Sigmoid colon (tissue), 7 donors: ENCODE results near the gene CRYBA1. TPM values are rescaled to one million over a fixed set of nuclear protein-coding genes. Genes with fewer than 3 reads are reported as not detected.

Source experiments
- DNase-seq: peaks from one replicate; pipeline ENCODE4 v3.0.0-alpha.2; 2019
- H3K27ac ChIP-seq, 4 donors: fragments of 200-600 bp; sonication (generic); one replicate each; pipeline ENCODE4 v1.5.1; 2016 to 2019; ENCODE audit warnings: mild to moderate bottlenecking in 1 of 4
- H3K27me3 ChIP-seq, 3 donors: fragments of 200-600 bp; sonication (generic); one replicate each; pipeline ENCODE4 v1.5.1; 2019; ENCODE audit warnings: mild to moderate bottlenecking in 1 of 3
- H3K36me3 ChIP-seq, 4 donors: fragments of 200-600 bp; sonication (generic); one replicate each; pipeline ENCODE4 v1.5.1; 2016 to 2019
- H3K4me1 ChIP-seq, 4 donors: fragments of 200-600 bp; sonication (generic); one replicate each; pipeline ENCODE4 v1.5.1; 2017 to 2019
- H3K4me3 ChIP-seq, 4 donors: fragments of 200-600 bp; sonication (generic); one replicate each; pipeline ENCODE4 v1.5.1; 2017 to 2019; ENCODE audit warnings: mild to moderate bottlenecking in 2 of 4, moderate library complexity in 1 of 4
- H3K9me3 ChIP-seq, 4 donors: fragments of 200-600 bp in 3 of 4; sonication (generic) in 3 of 4; one replicate each; pipeline versions ENCODE4 v1.5.1 to v1.6.1; 2013 to 2019
- EP300 ChIP-seq, 4 donors: sonication (generic); formaldehyde crosslinking; IDR thresholded peaks; one replicate each; pipeline ENCODE4 v1.6.1; 2017; ENCODE audit warnings: antibody characterized with exemption in 4 of 4
- POLR2A ChIP-seq, 2 donors: fragments of 450-650 bp; IDR thresholded peaks; one replicate each; pipeline ENCODE4 v1.6.1; 2016; ENCODE audit warnings: antibody characterized with exemption in 2 of 2, mild to moderate bottlenecking in 2 of 2, moderate library complexity in 2 of 2
- POLR2AphosphoS5 ChIP-seq, 4 donors: sonication (generic); formaldehyde crosslinking; IDR thresholded peaks; one replicate each; pipeline ENCODE4 v1.6.1; 2017; ENCODE audit warnings: antibody characterized with exemption in 4 of 4
- WGBS, 2 donors: extraction: QIAGEN DNeasy Blood & Tissue Kit; methylation state at CpG; one replicate each; pipeline ENCODE4 v1.1.7; 2013; 5-methylcytosine and 5-hydroxymethylcytosine counted together
- intact Hi-C: fragments of 100-400 bp; cut with DNase I; formaldehyde crosslinking; loops from one replicate; pipeline ENCODE4 v1.15.1; 2023
- polyA plus RNA-seq, 3 donors: library from polyadenylated mRNA; stranded (reverse); fragments of 200-250 nt; gene quantifications; one replicate each; pipeline ENCODE4 v1.2.3, GENCODE V29; 2013
- total RNA-seq, 4 donors: library from RNA; depleted of rRNA; stranded (reverse); fragments of >200 nt; gene quantifications; one replicate each; pipeline ENCODE4 v1.1.0, GENCODE V29; 2016
- TF ChIP-seq, protein P1 (sequence below), 4 experiments: fragments of 450-650 bp in 3 of 4; fragments of 200-600 bp in 1 of 4; IDR thresholded peaks; one replicate each; pipeline ENCODE4 v1.5.1; 2016 to 2019; ENCODE audit warnings: antibody characterized with exemption in 4 of 4, mild to moderate bottlenecking in 3 of 4, moderate library complexity in 2 of 4
- donor health status: healthy with polysubstance abuse.
- donor health status: Bipolar disorder and iron deficiency.
- donor health status: healthy.

The CRYBA1 gene
- total and polyA plus RNA-seq, 7 donors: not detected

DNA sequence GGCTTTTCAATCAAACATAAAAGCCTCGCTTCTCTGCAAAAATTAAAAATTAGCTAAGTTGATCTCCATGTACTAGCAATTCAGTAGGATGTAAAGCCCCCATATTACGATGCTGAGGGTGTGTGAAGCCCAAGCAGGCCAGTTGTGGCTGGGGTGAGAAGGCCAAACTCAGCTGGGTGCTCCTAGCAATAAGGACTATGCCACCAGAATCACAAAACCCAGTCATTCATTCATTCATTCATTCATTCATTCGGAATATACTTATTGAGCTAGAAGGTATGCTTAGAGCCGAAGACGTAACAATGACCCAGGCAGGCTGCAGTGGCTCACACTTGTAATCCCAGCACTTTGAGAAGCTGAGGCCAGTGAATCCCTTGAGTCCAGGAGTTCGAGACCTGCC, 3.9 kb upstream of the CRYBA1 start:
- no peaks in the 10 kb centered on the region for H3K36me3 ChIP-seq
- H3K27me3 ChIP-seq: no peaks in the 10 kb centered on the region
- WGBS, 2 donors: 94 to 97% methylated on average over 6 of the region's 6 CpGs
- TF ChIP-seq EP300 (IDR thresholded peaks at IDR 0.05) (no peak), POLR2AphosphoS5 (IDR thresholded peaks at IDR 0.05) (no peak), POLR2A (IDR thresholded peaks at IDR 0.05) (no peak)
- TF ChIP-seq, protein P1, sequence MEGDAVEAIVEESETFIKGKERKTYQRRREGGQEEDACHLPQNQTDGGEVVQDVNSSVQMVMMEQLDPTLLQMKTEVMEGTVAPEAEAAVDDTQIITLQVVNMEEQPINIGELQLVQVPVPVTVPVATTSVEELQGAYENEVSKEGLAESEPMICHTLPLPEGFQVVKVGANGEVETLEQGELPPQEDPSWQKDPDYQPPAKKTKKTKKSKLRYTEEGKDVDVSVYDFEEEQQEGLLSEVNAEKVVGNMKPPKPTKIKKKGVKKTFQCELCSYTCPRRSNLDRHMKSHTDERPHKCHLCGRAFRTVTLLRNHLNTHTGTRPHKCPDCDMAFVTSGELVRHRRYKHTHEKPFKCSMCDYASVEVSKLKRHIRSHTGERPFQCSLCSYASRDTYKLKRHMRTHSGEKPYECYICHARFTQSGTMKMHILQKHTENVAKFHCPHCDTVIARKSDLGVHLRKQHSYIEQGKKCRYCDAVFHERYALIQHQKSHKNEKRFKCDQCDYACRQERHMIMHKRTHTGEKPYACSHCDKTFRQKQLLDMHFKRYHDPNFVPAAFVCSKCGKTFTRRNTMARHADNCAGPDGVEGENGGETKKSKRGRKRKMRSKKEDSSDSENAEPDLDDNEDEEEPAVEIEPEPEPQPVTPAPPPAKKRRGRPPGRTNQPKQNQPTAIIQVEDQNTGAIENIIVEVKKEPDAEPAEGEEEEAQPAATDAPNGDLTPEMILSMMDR (IDR thresholded peaks at IDR 0.05): no peak
- DNase-seq: no peak
- intact Hi-C loops: no loop called here
- H3K4me1 ChIP-seq: peaks cover 0 to 13% (median 6%) of the 10 kb centered on the region in 4 donors
- no peak overlapping the region for H3K4me3 ChIP-seq
- no peak overlapping the region for H3K27ac ChIP-seq
- H3K9me3 ChIP-seq: no peaks in the 10 kb centered on the region

DNA sequence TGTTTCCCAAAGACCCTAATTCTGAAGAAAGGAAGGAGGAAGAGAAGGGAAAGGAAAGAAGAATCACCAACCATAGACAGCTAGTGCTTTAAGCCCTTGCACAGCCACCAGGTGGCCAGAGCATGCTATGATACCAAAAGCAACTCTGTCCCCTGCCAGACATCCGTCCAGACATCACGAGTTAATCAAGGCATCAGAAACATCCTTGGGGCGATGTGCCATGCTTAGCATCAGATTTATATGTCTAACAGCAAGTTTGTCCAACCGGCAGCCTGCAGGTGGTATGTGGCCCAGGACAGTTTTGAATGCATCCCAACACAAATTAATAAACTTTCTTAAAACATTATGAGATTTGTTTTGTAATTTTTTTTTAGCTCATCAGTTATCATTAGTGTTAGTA, 2.9 kb upstream of the CRYBA1 start:
- intact Hi-C loops: no loop called here

DNA sequence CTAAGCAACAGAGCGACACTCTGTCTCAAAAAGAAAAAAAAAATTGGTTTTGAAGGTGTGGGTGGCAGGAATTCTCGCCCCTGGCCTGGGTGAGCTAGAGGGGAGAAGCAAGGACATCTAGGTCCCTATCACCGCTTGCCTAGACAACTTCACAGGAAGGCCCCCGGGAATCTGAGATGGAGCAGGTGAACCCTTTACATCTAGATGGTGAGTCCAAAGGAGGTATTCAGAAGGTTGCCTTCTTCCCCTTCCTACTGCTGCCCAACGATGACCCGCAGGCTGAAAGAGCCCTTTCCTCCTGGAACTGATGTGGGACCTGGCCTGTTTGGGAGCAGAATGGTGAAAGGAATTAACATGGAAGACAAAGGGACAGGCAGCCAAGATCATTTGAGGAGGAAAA, 1.3 kb upstream of the CRYBA1 start:
- TF ChIP-seq POLR2A (IDR thresholded peaks at IDR 0.05) (no peak), POLR2AphosphoS5 (IDR thresholded peaks at IDR 0.05) (no peak), EP300 (IDR thresholded peaks at IDR 0.05) (no peak)
- TF ChIP-seq, protein P1 (IDR thresholded peaks at IDR 0.05): no peak
- Histone ChIP-seq H3K9me3 (no peaks in the 10 kb centered on the region), H3K27me3 (no peaks in the 10 kb centered on the region), H3K4me1 (peaks cover 0 to 11% (median 6%) of the 10 kb centered on the region in 4 donors), H3K36me3 (no peaks in the 10 kb centered on the region), H3K27ac (no peak overlapping the region), H3K4me3 (no peak overlapping the region)
- DNase-seq: no peak
- intact Hi-C loops: no loop called here
- WGBS, 2 donors: 92 to 96% methylated on average over 6 of the region's 6 CpGs

More for the DNA sequence above, 2.9 kb upstream of the CRYBA1 start:
- no peak overlapping the region for H3K4me3 ChIP-seq
- H3K9me3 ChIP-seq: no peaks in the 10 kb centered on the region
- no peaks in the 10 kb centered on the region for H3K36me3 ChIP-seq
- H3K27me3 ChIP-seq: no peaks in the 10 kb centered on the region
- WGBS, 2 donors: 49 to 70% methylated on average over 4 of the region's 4 CpGs
- no peak for TF ChIP-seq POLR2A (IDR thresholded peaks at IDR 0.05)
- no peak for TF ChIP-seq EP300 (IDR thresholded peaks at IDR 0.05)
- H3K27ac ChIP-seq: no peak overlapping the region
- DNase-seq: no peak
- H3K4me1 ChIP-seq: peaks cover 0 to 13% (median 6%) of the 10 kb centered on the region in 4 donors

DNA sequence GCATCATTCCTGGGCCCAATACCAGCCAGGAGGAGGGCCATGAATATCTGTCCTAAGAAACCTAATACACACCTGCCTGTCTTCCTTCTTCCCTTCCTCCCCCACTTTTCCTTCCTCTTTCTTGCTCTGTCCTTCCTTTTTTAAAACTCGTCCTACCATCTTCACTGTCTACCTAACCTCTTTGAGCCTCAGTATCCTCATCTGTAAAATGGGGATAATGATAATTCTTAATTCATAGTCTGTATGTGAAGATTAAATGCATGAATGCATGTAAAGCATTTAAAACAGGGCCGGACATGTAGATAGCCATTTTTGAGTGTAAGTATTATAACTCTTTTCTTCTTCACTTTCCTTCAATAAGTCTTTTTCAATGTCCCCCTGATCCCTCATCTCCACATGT, 560 bp downstream of the CRYBA1 start:
- Histone ChIP-seq H3K36me3 (no peaks in the 10 kb centered on the region), H3K9me3 (no peaks in the 10 kb centered on the region), H3K27ac (no peak overlapping the region), H3K27me3 (no peaks in the 10 kb centered on the region), H3K4me1 (peaks cover 0 to under 1% (median 0%) of the 10 kb centered on the region in 4 donors), H3K4me3 (no peak overlapping the region)
- TF ChIP-seq EP300 (IDR thresholded peaks at IDR 0.05): no peak
- no peak for DNase-seq
- 77 to 82% methylated on average over 2 of the region's 2 CpGs for WGBS, 2 donors
- intact Hi-C loops: no loop called here

DNA sequence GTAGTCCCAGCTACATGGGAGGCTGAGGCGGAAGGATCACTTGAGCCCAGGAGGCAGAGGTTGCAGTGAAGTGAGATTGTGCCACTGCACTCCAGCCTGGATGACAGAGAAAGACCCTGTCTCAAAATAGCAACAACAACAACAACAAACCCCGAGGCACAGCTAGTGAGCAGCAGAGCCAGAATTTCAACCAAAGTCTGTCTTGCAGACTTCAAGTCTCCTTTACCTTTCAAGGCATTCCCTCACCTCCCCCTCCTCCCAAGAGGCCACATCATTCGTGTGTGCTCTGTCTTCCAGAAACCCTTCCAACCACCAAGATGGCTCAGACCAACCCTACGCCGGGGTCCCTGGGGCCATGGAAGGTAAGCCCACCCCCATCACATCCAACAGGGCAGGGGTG, 2.2 kb downstream of the CRYBA1 start:
- H3K4me3 ChIP-seq: no peak overlapping the region

More for the DNA sequence above, 2.2 kb downstream of the CRYBA1 start:
- intact Hi-C loops: no loop called here
- Histone ChIP-seq H3K4me1 (peaks cover 0 to 5% (median 0%) of the 10 kb centered on the region in 4 donors), H3K9me3 (no peaks in the 10 kb centered on the region), H3K27me3 (no peaks in the 10 kb centered on the region), H3K27ac (no peak overlapping the region), H3K36me3 (no peaks in the 10 kb centered on the region)
- TF ChIP-seq POLR2A (IDR thresholded peaks at IDR 0.05): no peak
- no peak for TF ChIP-seq POLR2AphosphoS5 (IDR thresholded peaks at IDR 0.05)
- TF ChIP-seq, protein P1 (IDR thresholded peaks at IDR 0.05): no peak
- TF ChIP-seq EP300 (IDR thresholded peaks at IDR 0.05): no peak
- WGBS, 2 donors: 92 to 95% methylated on average over 5 of the region's 5 CpGs
- no peak for DNase-seq
